ENCODE measurements around the gene ADGRL1.
A peak's percentile ranks its signal among the peaks of the same experiment; 100 is the strongest.
"Not testable (repeated sequence)": the region's sequence is repeated elsewhere in the genome, so short reads cannot be mapped to it uniquely, and the experiment has no call there.

The ADGRL1 gene

DNA sequence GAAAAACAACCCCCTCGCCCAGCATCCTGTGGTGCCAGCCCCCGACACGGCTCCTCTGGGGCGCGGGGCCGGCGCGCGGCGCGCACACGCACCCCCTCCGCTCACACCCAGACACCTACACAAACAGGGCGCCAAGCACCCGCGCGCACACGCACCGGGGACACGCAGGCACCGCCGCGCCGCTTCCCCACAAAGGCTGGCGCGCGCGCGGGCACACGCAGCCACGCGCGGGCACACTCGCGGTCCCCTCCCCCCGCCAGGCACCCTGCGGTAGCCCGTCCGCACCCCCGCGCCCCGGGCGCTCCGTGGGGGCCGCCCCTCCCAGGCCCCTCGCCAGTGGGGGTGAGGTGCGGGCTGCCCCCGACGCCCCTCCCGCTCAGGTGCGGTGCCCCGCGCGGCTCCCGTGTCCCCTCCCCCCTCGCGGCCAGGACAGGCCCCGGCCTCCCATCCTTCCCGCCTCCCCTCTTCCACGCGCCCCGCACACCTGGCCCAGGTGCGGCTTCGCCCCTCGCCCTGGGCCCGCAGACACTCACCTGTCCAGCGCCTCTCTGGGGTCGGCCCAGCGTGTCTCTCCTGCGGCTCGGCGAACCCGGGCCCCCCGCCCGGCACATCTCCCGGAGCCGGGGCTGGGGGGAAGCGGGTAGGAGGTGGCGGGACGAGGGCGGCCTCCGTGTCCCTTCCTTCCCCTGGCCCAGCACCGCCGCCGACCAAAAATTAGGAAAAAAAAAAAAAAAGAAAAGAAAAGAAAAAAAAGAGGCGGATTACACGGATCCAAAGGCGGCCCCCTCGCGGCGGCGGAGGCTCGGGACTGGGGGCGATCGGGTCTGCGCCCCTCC lies at the start of gene ADGRL1:
ADGRL1 (minus strand) TSS at position 718 of the 836 bp plus-strand sequence. CDS start 22,567 bp downstream, outside the sequence.
- Histone ChIP-seq H3K27ac (ENCODE audit: low read length) (peak within 1 kb of the TSS; percentile 91), H2AFZ (ENCODE audit: low read depth, low read length) (peak within 1 kb of the TSS; percentile 93), H3K4me2 (ENCODE audit: insufficient read depth, low read length) (peak within 1 kb of the TSS; percentile 91), H3K79me2 (ENCODE audit: insufficient read depth, low read length) (peaks cover 23% of the 10 kb centered on the region), H4K20me1 (ENCODE audit: insufficient read depth, low read length) (peaks cover 21% of the 10 kb centered on the region), H3K4me3 (ENCODE audit: low read depth in 1 of 2, low read length in 2 of 2) (peak within 1 kb of the TSS; percentile 39 to 74; a peak in 3 of 4 replicates), H3K4me1 (ENCODE audit: insufficient read depth, low read length) (peaks cover 47% of the 10 kb centered on the region), H3K9ac (ENCODE audit: low read depth, low read length) (peak within 1 kb of the TSS; percentile 78), H3K27me3 (ENCODE audit: insufficient read depth, low read length, poor library complexity) (peaks cover 10% of the 10 kb centered on the region)
- H3K9me3 ChIP-seq (ENCODE audit: insufficient read depth, low read length, severe bottlenecking); H3K36me3 ChIP-seq (ENCODE audit: insufficient read depth, low read length); DNase-seq; ATAC-seq (ENCODE audit: insufficient read depth, low read depth): not testable (repeated sequence)

DNA sequence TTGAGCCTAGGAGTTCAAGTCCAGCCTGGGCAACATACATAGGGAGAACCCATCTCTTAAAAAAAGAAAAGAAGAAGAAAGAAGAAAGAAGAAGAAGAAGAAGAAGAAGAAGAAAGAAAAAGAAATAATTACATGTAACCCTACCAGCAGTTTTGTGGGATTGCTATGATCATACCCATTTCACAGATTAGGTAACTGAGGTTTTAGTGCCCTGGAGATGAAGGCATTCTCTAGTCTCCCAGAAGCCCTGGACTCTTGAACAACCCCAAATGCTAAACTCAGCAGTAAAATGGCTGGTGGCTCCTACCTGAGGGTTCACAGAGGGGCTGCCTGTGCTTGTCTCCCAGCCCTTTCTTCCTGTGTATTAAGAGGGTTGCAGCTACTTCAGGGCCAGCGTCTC lies 49.3 kb upstream of the ADGRL1 start:
- H3K36me3 ChIP-seq (ENCODE audit: insufficient read depth, low read length); H3K4me1 ChIP-seq (ENCODE audit: insufficient read depth, low read length); H3K9ac ChIP-seq (ENCODE audit: low read depth, low read length); H3K79me2 ChIP-seq (ENCODE audit: insufficient read depth, low read length); H3K27ac ChIP-seq (ENCODE audit: low read length); DNase-seq; H2AFZ ChIP-seq (ENCODE audit: low read depth, low read length); ATAC-seq (ENCODE audit: insufficient read depth, low read depth); H4K20me1 ChIP-seq (ENCODE audit: insufficient read depth, low read length); H3K9me3 ChIP-seq (ENCODE audit: insufficient read depth, low read length, severe bottlenecking); H3K27me3 ChIP-seq (ENCODE audit: insufficient read depth, low read length, poor library complexity); H3K4me3 ChIP-seq (ENCODE audit: low read depth in 1 of 2, low read length in 2 of 2); H3K4me2 ChIP-seq (ENCODE audit: insufficient read depth, low read length): not testable (repeated sequence)

DNA sequence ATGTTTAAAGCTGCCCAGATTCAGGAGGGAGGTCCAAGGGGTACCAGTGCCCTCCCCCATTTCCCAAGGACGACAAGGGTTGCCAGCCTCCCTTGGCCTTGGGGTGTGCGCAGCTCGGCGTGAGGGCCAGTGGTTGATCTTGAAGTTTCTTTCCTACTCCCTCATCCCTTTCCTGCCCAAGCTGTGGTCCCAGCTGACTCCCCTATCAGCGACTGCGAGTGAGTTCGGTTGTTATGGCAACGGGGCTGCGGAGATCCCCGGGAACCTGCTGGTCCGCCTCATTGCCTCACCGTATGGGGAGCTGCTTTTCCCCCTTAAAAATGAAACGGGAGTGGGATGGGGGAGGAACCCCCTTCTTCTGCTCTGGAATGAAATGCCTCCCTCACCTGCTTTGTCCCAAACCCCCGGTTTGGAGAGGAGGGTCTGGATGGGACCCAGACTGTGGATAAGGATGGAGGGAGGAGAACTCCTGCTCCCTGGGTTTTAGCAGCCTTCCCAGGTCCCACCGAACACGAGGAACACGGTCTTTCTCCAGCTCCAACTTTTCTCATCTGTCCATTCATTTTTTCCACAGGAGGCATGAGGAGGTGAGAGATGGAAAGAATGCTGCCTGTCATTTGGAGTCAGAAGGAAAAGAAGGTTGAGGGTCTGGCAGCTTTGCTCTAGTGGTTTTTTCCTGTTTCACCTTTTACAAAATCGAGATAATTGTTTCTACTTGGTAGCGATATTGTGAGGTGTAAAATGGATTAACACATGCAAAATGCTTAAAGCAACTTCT lies 48.0 kb upstream of the ADGRL1 start:
- H3K4me1 ChIP-seq (ENCODE audit: insufficient read depth, low read length); H3K36me3 ChIP-seq (ENCODE audit: insufficient read depth, low read length); H3K9me3 ChIP-seq (ENCODE audit: insufficient read depth, low read length, severe bottlenecking); H3K27ac ChIP-seq (ENCODE audit: low read length); H3K27me3 ChIP-seq (ENCODE audit: insufficient read depth, low read length, poor library complexity); H4K20me1 ChIP-seq (ENCODE audit: insufficient read depth, low read length); ATAC-seq (ENCODE audit: insufficient read depth, low read depth); H3K9ac ChIP-seq (ENCODE audit: low read depth, low read length); H3K4me2 ChIP-seq (ENCODE audit: insufficient read depth, low read length); H2AFZ ChIP-seq (ENCODE audit: low read depth, low read length); DNase-seq; H3K79me2 ChIP-seq (ENCODE audit: insufficient read depth, low read length); H3K4me3 ChIP-seq (ENCODE audit: low read depth in 1 of 2, low read length in 2 of 2): not testable (repeated sequence)

DNA sequence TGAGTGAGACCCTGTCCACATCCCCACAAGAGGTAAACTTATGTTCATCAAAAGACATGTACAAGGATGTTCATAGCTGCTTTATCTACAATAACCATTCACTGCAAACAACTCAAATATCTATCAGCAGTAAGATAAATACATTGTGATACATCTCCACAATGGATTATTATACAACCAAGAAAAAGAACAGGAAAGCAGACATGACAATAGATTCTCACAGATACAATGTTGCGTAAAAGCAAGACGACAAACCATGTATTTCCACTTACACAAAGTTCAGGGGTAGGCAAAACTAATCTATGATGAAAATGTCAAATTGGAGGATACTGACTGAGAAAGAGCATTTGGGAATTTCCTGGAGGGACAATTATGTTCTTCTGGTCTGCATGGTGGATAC lies 46.2 kb upstream of the ADGRL1 start:
- not testable (repeated sequence) for ATAC-seq (ENCODE audit: insufficient read depth, low read depth); H3K4me3 ChIP-seq (ENCODE audit: low read depth in 1 of 2, low read length in 2 of 2); H4K20me1 ChIP-seq (ENCODE audit: insufficient read depth, low read length); DNase-seq; H3K27ac ChIP-seq (ENCODE audit: low read length); H3K27me3 ChIP-seq (ENCODE audit: insufficient read depth, low read length, poor library complexity); H3K4me1 ChIP-seq (ENCODE audit: insufficient read depth, low read length); H3K9me3 ChIP-seq (ENCODE audit: insufficient read depth, low read length, severe bottlenecking); H3K79me2 ChIP-seq (ENCODE audit: insufficient read depth, low read length); H3K36me3 ChIP-seq (ENCODE audit: insufficient read depth, low read length); H3K9ac ChIP-seq (ENCODE audit: low read depth, low read length); H2AFZ ChIP-seq (ENCODE audit: low read depth, low read length); H3K4me2 ChIP-seq (ENCODE audit: insufficient read depth, low read length)

GRCh38 chr19:14250870-14251269 lies 44.9 kb upstream of the ADGRL1 start:
- Histone ChIP-seq H2AFZ (ENCODE audit: low read depth, low read length) (no peak overlapping the region), H4K20me1 (ENCODE audit: insufficient read depth, low read length) (no peaks in the 10 kb centered on the region), H3K4me1 (ENCODE audit: insufficient read depth, low read length) (no peaks in the 10 kb centered on the region), H3K4me2 (ENCODE audit: insufficient read depth, low read length) (no peak overlapping the region), H3K4me3 (ENCODE audit: low read depth in 1 of 2, low read length in 2 of 2) (no peak overlapping the region), H3K27ac (ENCODE audit: low read length) (no peak overlapping the region), H3K79me2 (ENCODE audit: insufficient read depth, low read length) (no peaks in the 10 kb centered on the region), H3K27me3 (ENCODE audit: insufficient read depth, low read length, poor library complexity) (no peaks in the 10 kb centered on the region), H3K9ac (ENCODE audit: low read depth, low read length) (no peak overlapping the region), H3K36me3 (ENCODE audit: insufficient read depth, low read length) (no peaks in the 10 kb centered on the region), H3K9me3 (ENCODE audit: insufficient read depth, low read length, severe bottlenecking) (no peaks in the 10 kb centered on the region)
- ATAC-seq (ENCODE audit: insufficient read depth, low read depth) (no peak), DNase-seq (no peak)
- TF ChIP-seq CTCF (IDR thresholded peaks at IDR 0.05; ENCODE audit: borderline replicate concordance, extremely low read depth, low read length, poor library complexity, severe bottlenecking), result no peak
- TF ChIP-seq EZH2 (IDR thresholded peaks at IDR 0.05; ENCODE audit: borderline replicate concordance, low read depth, low read length, severe bottlenecking), result no peak

GRCh38 chr19:14250315-14250714 lies 44.3 kb upstream of the ADGRL1 start:
- H3K27me3 ChIP-seq (ENCODE audit: insufficient read depth, low read length, poor library complexity); H3K36me3 ChIP-seq (ENCODE audit: insufficient read depth, low read length); DNase-seq; H3K4me1 ChIP-seq (ENCODE audit: insufficient read depth, low read length); ATAC-seq (ENCODE audit: insufficient read depth, low read depth); H3K4me3 ChIP-seq (ENCODE audit: low read depth in 1 of 2, low read length in 2 of 2); H3K4me2 ChIP-seq (ENCODE audit: insufficient read depth, low read length); H3K9me3 ChIP-seq (ENCODE audit: insufficient read depth, low read length, severe bottlenecking); H3K79me2 ChIP-seq (ENCODE audit: insufficient read depth, low read length); H3K9ac ChIP-seq (ENCODE audit: low read depth, low read length); H3K27ac ChIP-seq (ENCODE audit: low read length); H2AFZ ChIP-seq (ENCODE audit: low read depth, low read length); H4K20me1 ChIP-seq (ENCODE audit: insufficient read depth, low read length): not testable (repeated sequence)

- H2AFZ ChIP-seq (ENCODE audit: low read depth, low read length); H3K4me2 ChIP-seq (ENCODE audit: insufficient read depth, low read length); H3K9me3 ChIP-seq (ENCODE audit: insufficient read depth, low read length, severe bottlenecking); ATAC-seq (ENCODE audit: insufficient read depth, low read depth); H4K20me1 ChIP-seq (ENCODE audit: insufficient read depth, low read length); H3K4me3 ChIP-seq (ENCODE audit: low read depth in 1 of 2, low read length in 2 of 2); H3K27me3 ChIP-seq (ENCODE audit: insufficient read depth, low read length, poor library complexity); DNase-seq; H3K27ac ChIP-seq (ENCODE audit: low read length); H3K79me2 ChIP-seq (ENCODE audit: insufficient read depth, low read length); H3K4me1 ChIP-seq (ENCODE audit: insufficient read depth, low read length); H3K36me3 ChIP-seq (ENCODE audit: insufficient read depth, low read length); H3K9ac ChIP-seq (ENCODE audit: low read depth, low read length): not testable (repeated sequence)
Measured at GRCh38 chr19:14249891-14250290, 43.9 kb upstream of the ADGRL1 start.

All from DND-41 (cell line).